Panc1 (cell line): ENCODE results near the gene SLC4A11. TPM values are rescaled to one million over a fixed set of nuclear protein-coding genes. Genes with fewer than 3 reads are reported as not detected.

Experiments
- ATAC-seq: fragments of 200-7000 bp; cut with Tn5 transposase; 2 replicates; pipeline ENCODE4 v1.9.1; 2020; ENCODE audit warnings: mild to moderate bottlenecking, moderate library complexity
- BruUV-seq: library from RNA; stranded (reverse); fragments of 400-500 nt; replicated peaks from 2 replicates; lab custom pipeline; 2021; lab: Mats Ljungman, UMichigan
- CTCF ChIA-PET: fragments of 300-600 bp; sonication (Branson Sonifier 250); formaldehyde crosslinking; loops from one replicate; lab custom pipeline; 2022; ENCODE audit warnings: antibody characterized with exemption; lab: Charles Lee
- POLR2A ChIA-PET: fragments of 300-600 bp; sonication (Branson Sonifier 250); formaldehyde crosslinking; loops from one replicate; lab custom pipeline; 2022; ENCODE audit warnings: antibody characterized with exemption; lab: Charles Lee
- DNase-seq: peaks from one replicate; pipeline ENCODE4 v3.0.0-alpha.2; 2010; ENCODE audit warnings: low read depth, low spot score
- H3K27ac ChIP-seq: 2 replicates; pipeline ENCODE4 v1.5.1; 2011; ENCODE audit warnings: mild to moderate bottlenecking, low read length, inconsistent platforms
- H3K27me3 ChIP-seq: fragments of 200-500 bp; sonication (Bioruptor generic); 2 replicates; pipeline ENCODE4 v1.6.0; 2014; ENCODE audit warnings: low read length, inconsistent platforms; ENCODE audit not compliant: control insufficient read depth, insufficient read depth
- H3K36me3 ChIP-seq: fragments of 200-500 bp; sonication (Bioruptor generic); 2 replicates; pipeline ENCODE4 v1.5.1; 2014; ENCODE audit warnings: inconsistent platforms, mild to moderate bottlenecking, low read length, moderate library complexity; ENCODE audit not compliant: control insufficient read depth, insufficient read depth
- H3K4me1 ChIP-seq: 2 replicates; pipeline ENCODE4 v1.5.1; 2011; ENCODE audit warnings: inconsistent platforms, mild to moderate bottlenecking, low read length, moderate library complexity; ENCODE audit not compliant: control insufficient read depth, insufficient read depth
- H3K4me3 ChIP-seq, 2 experiments: 2 replicates each; pipeline ENCODE4 v1.5.1; 2011 to 2012; ENCODE audit warnings: low read depth in 2 of 2, low read length in 2 of 2, mild to moderate bottlenecking in 2 of 2, inconsistent platforms in 1 of 2, moderate library complexity in 1 of 2
- H3K9me3 ChIP-seq: fragments of 200-500 bp; sonication (Bioruptor generic); 2 replicates; pipeline ENCODE4 v1.5.1; 2014; ENCODE audit warnings: low read depth, mild to moderate bottlenecking, inconsistent platforms, low read length, moderate library complexity; ENCODE audit not compliant: control insufficient read depth, insufficient read depth
- POLR2AphosphoS5 ChIP-seq: IDR thresholded peaks from 2 replicates; pipeline ENCODE4 v1.6.1; 2012; ENCODE audit warnings: mild to moderate bottlenecking, low read depth, low read length, moderate library complexity
- SIN3A ChIP-seq: IDR thresholded peaks from 2 replicates; pipeline ENCODE4 v1.6.1; 2012; ENCODE audit warnings: low read depth, mild to moderate bottlenecking, low read length, moderate library complexity, borderline replicate concordance; ENCODE audit not compliant: insufficient read depth
- TCF7L2 ChIP-seq: IDR thresholded peaks from 2 replicates; pipeline ENCODE4 v1.6.1; 2011; ENCODE audit warnings: mild to moderate bottlenecking, low read depth, low read length, inconsistent platforms
- in situ Hi-C: cut with HindIII; loops from 2 replicates; pipeline ENCODE4 v1.10.0; 2016; ENCODE audit warnings: low sequenced_read_pairs, low pct_unique_long_range_greater_than_20kb
- intact Hi-C: fragments of 100-400 bp; cut with micrococcal nuclease; formaldehyde crosslinking; loops from one replicate; pipeline ENCODE4 v1.10.0; 2022; ENCODE audit not compliant: unreplicated experiment
- total RNA-seq: library from RNA; stranded (reverse); gene quantifications from one replicate; pipeline ENCODE4 v1.2.1, GENCODE V29; 2021; ENCODE audit not compliant: unreplicated experiment
- TF ChIP-seq, protein P1 (sequence below): fragments of 450-650 bp; IDR thresholded peaks from 2 replicates; pipeline ENCODE4 v1.5.1; 2017; ENCODE audit warnings: mild to moderate bottlenecking
- TF ChIP-seq, protein P2 (sequence below), 2 experiments: IDR thresholded peaks; 2 replicates each; pipeline ENCODE4 v1.6.1; 2011 to 2012; ENCODE audit warnings: low read depth in 2 of 2, control low read depth in 1 of 2, low read length in 1 of 2, mild to moderate bottlenecking in 1 of 2, moderate library complexity in 1 of 2; ENCODE audit not compliant: insufficient read depth in 1 of 2

SLC4A11 gene
- total RNA-seq, 1 experiment from 2014 or later, result 144 TPM

DNA sequence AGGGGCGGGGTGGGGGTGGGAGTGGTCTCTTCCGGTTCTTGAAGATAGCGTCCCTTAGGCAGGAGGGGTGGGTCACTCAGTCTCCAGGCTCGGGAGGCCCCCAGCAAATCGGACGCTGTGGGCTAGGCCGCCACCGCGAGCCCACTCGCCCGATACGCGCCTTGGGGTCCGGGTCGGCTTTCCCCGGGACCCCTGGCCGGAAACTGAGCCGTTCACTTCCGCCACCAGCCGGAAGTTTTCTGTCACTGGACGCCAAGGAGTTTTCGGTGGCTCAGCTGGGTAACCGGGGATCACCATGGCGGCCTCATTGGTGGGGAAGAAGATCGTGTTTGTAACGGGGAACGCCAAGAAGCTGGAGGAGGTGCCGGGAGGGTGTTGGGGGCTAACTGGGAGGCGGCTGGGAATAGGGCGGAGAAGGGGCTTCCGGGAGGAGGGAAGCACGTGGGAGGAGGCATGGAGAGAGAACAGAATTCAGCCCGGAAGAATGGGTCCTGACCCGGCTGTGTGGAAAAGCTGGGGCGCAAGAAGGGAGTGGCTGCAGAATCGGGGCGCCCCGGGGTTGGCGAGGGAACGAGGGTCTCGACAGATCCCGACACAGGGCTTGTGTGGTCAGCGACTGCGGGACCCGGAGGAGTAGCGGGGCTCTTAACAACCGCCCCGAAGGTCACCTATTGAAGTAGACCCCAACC is 29.6 kb downstream of the SLC4A11 start, which contains the start of gene ITPA:
TSS of gene ITPA (plus strand) at position 242 of the 689 bp plus-strand sequence. CDS start at position 296, 54 bp downstream.
- H3K4me3 ChIP-seq, result peak within 1 kb of the TSS; percentile 88 to 100
- no peaks in the 10 kb centered on the region for H3K9me3 ChIP-seq
- POLR2A ChIA-PET, result interaction anchor here (1.1 kb wide), 1 partner anchor 78 kb away, joined by 3 read pairs; no protein-coding TSS in a partner anchor
- H3K27me3 ChIP-seq, result no peaks in the 10 kb centered on the region
- TF ChIP-seq, protein P1, sequence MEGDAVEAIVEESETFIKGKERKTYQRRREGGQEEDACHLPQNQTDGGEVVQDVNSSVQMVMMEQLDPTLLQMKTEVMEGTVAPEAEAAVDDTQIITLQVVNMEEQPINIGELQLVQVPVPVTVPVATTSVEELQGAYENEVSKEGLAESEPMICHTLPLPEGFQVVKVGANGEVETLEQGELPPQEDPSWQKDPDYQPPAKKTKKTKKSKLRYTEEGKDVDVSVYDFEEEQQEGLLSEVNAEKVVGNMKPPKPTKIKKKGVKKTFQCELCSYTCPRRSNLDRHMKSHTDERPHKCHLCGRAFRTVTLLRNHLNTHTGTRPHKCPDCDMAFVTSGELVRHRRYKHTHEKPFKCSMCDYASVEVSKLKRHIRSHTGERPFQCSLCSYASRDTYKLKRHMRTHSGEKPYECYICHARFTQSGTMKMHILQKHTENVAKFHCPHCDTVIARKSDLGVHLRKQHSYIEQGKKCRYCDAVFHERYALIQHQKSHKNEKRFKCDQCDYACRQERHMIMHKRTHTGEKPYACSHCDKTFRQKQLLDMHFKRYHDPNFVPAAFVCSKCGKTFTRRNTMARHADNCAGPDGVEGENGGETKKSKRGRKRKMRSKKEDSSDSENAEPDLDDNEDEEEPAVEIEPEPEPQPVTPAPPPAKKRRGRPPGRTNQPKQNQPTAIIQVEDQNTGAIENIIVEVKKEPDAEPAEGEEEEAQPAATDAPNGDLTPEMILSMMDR, result no peak
- TF ChIP-seq TCF7L2 (no peak), SIN3A (0 out of 2 replicates have a peak, but pooled peaks have one; percentile 11), POLR2AphosphoS5 (peak; percentile 73)
- TF ChIP-seq, protein P2, sequence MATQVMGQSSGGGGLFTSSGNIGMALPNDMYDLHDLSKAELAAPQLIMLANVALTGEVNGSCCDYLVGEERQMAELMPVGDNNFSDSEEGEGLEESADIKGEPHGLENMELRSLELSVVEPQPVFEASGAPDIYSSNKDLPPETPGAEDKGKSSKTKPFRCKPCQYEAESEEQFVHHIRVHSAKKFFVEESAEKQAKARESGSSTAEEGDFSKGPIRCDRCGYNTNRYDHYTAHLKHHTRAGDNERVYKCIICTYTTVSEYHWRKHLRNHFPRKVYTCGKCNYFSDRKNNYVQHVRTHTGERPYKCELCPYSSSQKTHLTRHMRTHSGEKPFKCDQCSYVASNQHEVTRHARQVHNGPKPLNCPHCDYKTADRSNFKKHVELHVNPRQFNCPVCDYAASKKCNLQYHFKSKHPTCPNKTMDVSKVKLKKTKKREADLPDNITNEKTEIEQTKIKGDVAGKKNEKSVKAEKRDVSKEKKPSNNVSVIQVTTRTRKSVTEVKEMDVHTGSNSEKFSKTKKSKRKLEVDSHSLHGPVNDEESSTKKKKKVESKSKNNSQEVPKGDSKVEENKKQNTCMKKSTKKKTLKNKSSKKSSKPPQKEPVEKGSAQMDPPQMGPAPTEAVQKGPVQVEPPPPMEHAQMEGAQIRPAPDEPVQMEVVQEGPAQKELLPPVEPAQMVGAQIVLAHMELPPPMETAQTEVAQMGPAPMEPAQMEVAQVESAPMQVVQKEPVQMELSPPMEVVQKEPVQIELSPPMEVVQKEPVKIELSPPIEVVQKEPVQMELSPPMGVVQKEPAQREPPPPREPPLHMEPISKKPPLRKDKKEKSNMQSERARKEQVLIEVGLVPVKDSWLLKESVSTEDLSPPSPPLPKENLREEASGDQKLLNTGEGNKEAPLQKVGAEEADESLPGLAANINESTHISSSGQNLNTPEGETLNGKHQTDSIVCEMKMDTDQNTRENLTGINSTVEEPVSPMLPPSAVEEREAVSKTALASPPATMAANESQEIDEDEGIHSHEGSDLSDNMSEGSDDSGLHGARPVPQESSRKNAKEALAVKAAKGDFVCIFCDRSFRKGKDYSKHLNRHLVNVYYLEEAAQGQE (IDR thresholded peaks at IDR 0.05; ENCODE audit: insufficient read depth in 1 of 2, low read depth in 2 of 2, low read length in 1 of 2), result no peak
- DNase-seq (no peak), ATAC-seq (peak; percentile 70)
- intact Hi-C loops, result no loop called here
- TSS peak; percentile 94 for BruUV-seq
- CTCF ChIA-PET, result no interaction called here
- in situ Hi-C loops, result no loop called here
- no peaks in the 10 kb centered on the region; the same call in 1 of the 2 replicates for H3K36me3 ChIP-seq
- peak within 1 kb of the TSS; percentile 99 for H3K27ac ChIP-seq
- H3K4me1 ChIP-seq, result peaks cover 13% of the 10 kb centered on the region; the same call in 1 of the 2 replicates

DNA sequence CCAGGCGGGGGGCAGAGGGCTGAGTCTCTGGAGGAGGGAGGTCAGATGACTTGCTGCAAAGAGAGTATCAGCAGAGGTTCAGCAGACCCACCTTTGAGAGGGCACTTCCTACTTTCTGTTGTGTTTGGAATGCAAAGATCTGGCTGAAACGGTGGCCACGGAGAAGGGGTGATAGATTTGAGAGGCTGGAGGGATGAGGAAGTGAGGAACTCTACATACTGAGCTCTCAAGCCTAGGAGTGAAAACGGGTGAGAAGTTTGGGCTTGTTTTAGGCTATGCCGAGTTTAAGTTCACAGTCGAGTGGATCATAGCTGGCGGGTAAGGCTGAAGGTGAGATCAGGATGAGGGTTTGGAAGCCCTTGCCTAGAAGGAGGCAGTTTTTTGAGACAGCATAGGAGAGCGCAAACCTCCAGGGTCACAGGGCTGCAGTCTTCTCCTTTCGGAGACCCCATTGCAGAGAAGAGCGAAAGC is 30.2 kb downstream of the SLC4A11 start:
- ATAC-seq, result peak; percentile 4; the same call in 1 of the 2 replicates
- peaks cover 13% of the 10 kb centered on the region; the same call in 1 of the 2 replicates for H3K4me1 ChIP-seq
- TF ChIP-seq SIN3A, result no peak
- TF ChIP-seq, protein P1, result no peak
- TF ChIP-seq POLR2AphosphoS5, result no peak; the same call in 1 of the 2 replicates
- TF ChIP-seq, protein P2 (IDR thresholded peaks at IDR 0.05; ENCODE audit: insufficient read depth in 1 of 2, low read depth in 2 of 2, low read length in 1 of 2), result no peak
- TF ChIP-seq TCF7L2, result no peak
- POLR2A ChIA-PET, result interaction anchor here (0.6 to 1.1 kb wide), 2 partner anchors 78 to 109 kb away, joined by 3 to 8 read pairs; no protein-coding TSS in a partner anchor
- intact Hi-C loops, result no loop called here
- peak overlapping the region; percentile 99 for H3K27ac ChIP-seq
- TSS peak; percentile 92 for BruUV-seq
- H3K4me3 ChIP-seq, result peak overlapping the region; percentile 88 to 100
- H3K27me3 ChIP-seq, result no peaks in the 10 kb centered on the region
- no peak for DNase-seq
- in situ Hi-C loops, result no loop called here
- H3K9me3 ChIP-seq, result no peaks in the 10 kb centered on the region
- no peaks in the 10 kb centered on the region; the same call in 1 of the 2 replicates for H3K36me3 ChIP-seq
- CTCF ChIA-PET, result interaction anchor here (0.8 kb wide), 1 partner anchor 107 kb away, joined by 3 read pairs; no protein-coding TSS in a partner anchor
